ENCODE results near the gene TNFRSF18. TPM values are rescaled to one million over a fixed set of nuclear protein-coding genes. Genes with fewer than 3 reads are reported as not detected.

TNFRSF18 gene
- total and polyA plus RNA-seq, 10 of the 15 experiments (the other 5 are each of a cell fraction or from before 2014, with no cell fraction given): 0.18 to 7.5 (median 1.5) TPM; not detected in 1

- TF ChIP-seq, protein P1, sequence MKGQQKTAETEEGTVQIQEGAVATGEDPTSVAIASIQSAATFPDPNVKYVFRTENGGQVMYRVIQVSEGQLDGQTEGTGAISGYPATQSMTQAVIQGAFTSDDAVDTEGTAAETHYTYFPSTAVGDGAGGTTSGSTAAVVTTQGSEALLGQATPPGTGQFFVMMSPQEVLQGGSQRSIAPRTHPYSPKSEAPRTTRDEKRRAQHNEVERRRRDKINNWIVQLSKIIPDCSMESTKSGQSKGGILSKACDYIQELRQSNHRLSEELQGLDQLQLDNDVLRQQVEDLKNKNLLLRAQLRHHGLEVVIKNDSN (IDR thresholded peaks at IDR 0.05; ENCODE audit: borderline replicate concordance, extremely low read length, insufficient read depth, low read depth, low read length): no peak
- TF ChIP-seq SKIL (IDR thresholded peaks at IDR 0.05; ENCODE audit: low read depth, poor library complexity, severe bottlenecking) (no peak), BMI1 (IDR thresholded peaks at IDR 0.05; ENCODE audit: borderline replicate concordance) (no peak)
Measured at GRCh38 chr1:1241588-1242219, 35.3 kb upstream of the TNFRSF18 start (continued).

DNA sequence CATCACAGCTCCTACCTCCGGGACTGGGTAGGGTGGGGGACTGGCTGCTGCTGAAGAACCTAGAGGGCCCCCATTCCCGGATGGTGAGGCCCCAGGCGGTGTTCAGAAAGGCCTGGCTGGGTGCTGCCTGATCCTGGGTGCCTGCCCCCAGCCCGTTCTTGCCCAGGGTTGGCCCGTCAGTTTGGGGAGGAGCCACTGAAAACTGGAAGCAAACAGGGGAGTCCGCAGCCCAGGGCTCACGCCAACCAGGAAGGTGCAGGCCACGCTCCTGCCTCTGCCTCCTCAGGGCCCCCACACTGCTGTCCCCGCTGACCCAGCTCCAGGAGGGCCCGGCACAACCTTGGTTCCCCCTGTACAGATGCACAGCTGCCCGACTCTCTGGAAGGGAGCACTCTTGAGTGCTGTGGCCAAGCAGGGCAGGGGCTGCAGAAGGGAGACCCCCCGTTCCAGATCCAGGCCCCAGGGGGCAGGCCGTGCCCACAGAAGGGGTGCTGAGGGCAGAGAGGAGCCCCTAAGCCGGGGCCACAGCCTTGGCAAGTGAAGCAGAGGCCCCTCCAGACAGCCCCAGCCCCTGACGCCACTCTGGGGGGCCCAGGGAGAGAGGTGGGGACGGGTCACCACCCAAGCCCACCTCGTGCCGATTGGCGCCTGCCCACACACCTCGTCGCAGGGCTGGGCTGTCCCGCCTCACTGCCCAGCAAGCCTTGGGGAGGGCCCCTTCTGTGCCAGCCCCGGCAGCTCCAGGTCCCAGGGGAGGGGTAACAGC lies 34.6 kb upstream of the TNFRSF18 start:
- intact Hi-C loops (cut with micrococcal nuclease; ENCODE audit: unreplicated experiment) (no loop called here), in situ Hi-C loops (cut with MboI) (no loop called here)
- POLR2A ChIA-PET: interaction anchor here (0.6 kb wide), 1 partner anchor 203 kb away, joined by 5 read pairs; no protein-coding TSS in a partner anchor
- H3K4me2 ChIP-seq (ENCODE audit: control insufficient read depth, insufficient read depth): no peak overlapping the region
- DNase-seq (ENCODE audit: low read depth, low spot score): no peak
- H3K4me1 ChIP-seq (ENCODE audit: control insufficient read depth, insufficient read depth, low read length): no peaks in the 10 kb centered on the region
- H2AFZ ChIP-seq (ENCODE audit: control insufficient read depth, low read depth, low read length): no peak overlapping the region
- H3K36me3 ChIP-seq (ENCODE audit: control insufficient read depth in 2 of 2, insufficient read depth in 2 of 2, low read length in 1 of 2): no peaks in the 10 kb centered on the region
- CTCF ChIA-PET: no interaction called here
- no peaks in the 10 kb centered on the region for H3K79me2 ChIP-seq (ENCODE audit: control insufficient read depth, insufficient read depth, low read length)
- RAD21 ChIA-PET (ENCODE audit: unreplicated experiment): interaction anchor here (1.3 kb wide), 1 partner anchor 10 kb away, joined by 4 read pairs; no protein-coding TSS in a partner anchor
- no peak overlapping the region for H3K9ac ChIP-seq (ENCODE audit: control insufficient read depth, insufficient read depth, low read length)
- H3K27ac ChIP-seq (ENCODE audit: control insufficient read depth, insufficient read depth): no peak overlapping the region
- ATAC-seq: peak; percentile 11
- H3K9me3 ChIP-seq (replicated peaks; ENCODE audit: control insufficient read depth, insufficient read depth, low read length): no peaks in the 10 kb centered on the region
- no TSS peak for BruUV-seq (replicated peaks)
- no peak for FAIRE-seq
- 17% methylated on average over 23 of the region's 23 CpGs for WGBS (ENCODE audit: insufficient coverage, insufficient replicate concordance, low lambda C conversion rate, missing lambda C conversion rate)
- SMC1A ChIA-PET (ENCODE audit: uncharacterized antibody, unreplicated experiment): no interaction called here
- H4K20me1 ChIP-seq (ENCODE audit: control insufficient read depth, insufficient read depth): no peaks in the 10 kb centered on the region
- H3K4me3 ChIP-seq: no peak overlapping the region
- H3K27me3 ChIP-seq (replicated peaks in 1 of 2; ENCODE audit: control insufficient read depth in 2 of 2, insufficient read depth in 2 of 2, low read length in 1 of 2): no peaks in the 10 kb centered on the region; a peak in 1 of 4 replicates
- TF ChIP-seq SKIL (IDR thresholded peaks at IDR 0.05; ENCODE audit: low read depth, poor library complexity, severe bottlenecking): no peak
- TF ChIP-seq CEBPB (IDR thresholded peaks at IDR 0.05; ENCODE audit: borderline replicate concordance in 1 of 2, low read depth in 2 of 2, low read length in 2 of 2): no peak
- no peak for TF ChIP-seq SREBF2 (IDR thresholded peaks at IDR 0.05; ENCODE audit: low read length)
- TF ChIP-seq CHD1 (IDR thresholded peaks at IDR 0.05; ENCODE audit: low read depth, low read length): no peak
- no peak for TF ChIP-seq ZNF384 (IDR thresholded peaks at IDR 0.05; ENCODE audit: borderline replicate concordance, low read depth, low read length)
- TF ChIP-seq BCL3 (IDR thresholded peaks at IDR 0.05; ENCODE audit: borderline replicate concordance, insufficient read depth, low read depth, low read length, poor library complexity, severe bottlenecking): no peak
- TF ChIP-seq ZNF622 (IDR thresholded peaks at IDR 0.05): no peak
- no peak for TF ChIP-seq EZH2 (IDR thresholded peaks at IDR 0.05; ENCODE audit: borderline replicate concordance, control insufficient read depth, low read depth, low read length)
